HG03025 (cell line): ENCODE data around the gene PDZRN3.

ENCODE experiments used
- ATAC-seq: cut with Tn5 transposase; IDR thresholded peaks from one replicate; pipeline ENCODE4 v1.9.1; 2021; ENCODE audit warnings: mild to moderate bottlenecking, moderate library complexity; ENCODE audit not compliant: unreplicated experiment, low FRiP score

PDZRN3 gene

GRCh38 chr3:73624821-73625665 lies at the start of gene PDZRN3:
PDZRN3 (minus strand) TSS chr3:73624941.
- no peak for ATAC-seq

- no peak for ATAC-seq
Measured at GRCh38 chr3:73674280-73674679, 49.5 kb upstream of the PDZRN3 start.

GRCh38 chr3:73669260-73669659 lies 44.5 kb upstream of the PDZRN3 start:
- no peak for ATAC-seq

DNA sequence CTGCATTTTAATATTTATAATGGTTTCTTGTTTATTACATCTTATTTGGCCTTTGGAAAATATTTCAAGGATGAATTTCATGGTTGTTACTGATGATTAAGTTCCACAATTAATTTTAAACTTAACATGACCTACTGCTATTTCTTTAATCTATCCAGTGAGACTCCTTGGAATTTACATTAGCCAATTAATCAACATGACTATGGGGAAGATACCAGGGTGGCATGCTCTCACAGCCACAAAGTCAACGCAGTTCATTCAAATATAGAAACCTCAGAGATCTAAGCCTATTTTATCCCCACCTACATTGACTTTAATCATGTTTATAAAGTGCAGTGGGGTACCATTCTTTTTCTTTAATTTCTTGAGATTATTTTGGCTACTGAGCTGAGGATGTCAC lies 43.6 kb upstream of the PDZRN3 start:
- no peak for ATAC-seq

GRCh38 chr3:73667889-73668288 lies 43.1 kb upstream of the PDZRN3 start:
- ATAC-seq, result no peak

GRCh38 chr3:73665286-73665685 lies 40.5 kb upstream of the PDZRN3 start:
- no peak for ATAC-seq

- no peak for ATAC-seq
Measured at GRCh38 chr3:73664389-73664788, 39.6 kb upstream of the PDZRN3 start.

GRCh38 chr3:73663495-73663894 lies 38.8 kb upstream of the PDZRN3 start:
- no peak for ATAC-seq

DNA sequence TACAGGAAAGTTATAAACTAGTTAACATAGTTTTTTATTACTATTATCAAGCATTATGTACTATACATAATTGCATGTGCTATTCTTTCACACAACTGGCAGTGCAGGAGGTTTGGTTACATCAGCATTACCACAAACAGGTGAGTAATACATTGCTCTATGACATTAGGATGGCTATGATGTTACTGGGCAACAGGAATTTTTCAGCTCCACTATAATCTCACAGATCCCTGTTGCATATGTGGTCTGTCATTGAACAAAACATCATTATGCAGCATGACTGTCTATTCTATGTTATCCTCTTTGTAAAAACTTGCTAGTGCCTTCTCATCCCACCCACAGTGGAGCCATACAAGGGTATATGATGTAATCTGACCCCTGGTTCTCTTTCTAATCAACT lies 36.5 kb upstream of the PDZRN3 start:
- ATAC-seq, result no peak

GRCh38 chr3:73658227-73658626 lies 33.5 kb upstream of the PDZRN3 start:
- ATAC-seq, result no peak

DNA sequence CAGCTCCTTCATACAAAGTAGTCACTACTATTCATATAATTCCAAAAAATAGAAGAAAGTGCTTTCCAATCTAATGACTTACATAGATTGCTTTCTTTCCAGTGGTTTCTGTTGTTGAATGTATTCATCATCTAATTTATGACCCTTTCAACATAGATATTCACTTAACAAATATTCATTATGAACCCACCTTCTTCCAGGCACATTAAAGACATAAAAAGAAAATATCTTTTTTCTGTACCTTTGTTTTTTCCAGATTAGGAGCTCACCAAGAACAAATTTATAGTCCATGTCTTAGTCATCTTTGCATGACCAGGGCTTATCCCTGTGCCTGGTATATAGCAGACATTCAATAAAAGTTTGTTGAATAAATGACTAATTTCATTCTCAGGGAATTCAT lies 32.4 kb upstream of the PDZRN3 start:
- ATAC-seq, result no peak

GRCh38 chr3:73656241-73656890 lies 31.6 kb upstream of the PDZRN3 start:
- ATAC-seq, result no peak

GRCh38 chr3:73655197-73655596 lies 30.5 kb upstream of the PDZRN3 start:
- ATAC-seq, result no peak

DNA sequence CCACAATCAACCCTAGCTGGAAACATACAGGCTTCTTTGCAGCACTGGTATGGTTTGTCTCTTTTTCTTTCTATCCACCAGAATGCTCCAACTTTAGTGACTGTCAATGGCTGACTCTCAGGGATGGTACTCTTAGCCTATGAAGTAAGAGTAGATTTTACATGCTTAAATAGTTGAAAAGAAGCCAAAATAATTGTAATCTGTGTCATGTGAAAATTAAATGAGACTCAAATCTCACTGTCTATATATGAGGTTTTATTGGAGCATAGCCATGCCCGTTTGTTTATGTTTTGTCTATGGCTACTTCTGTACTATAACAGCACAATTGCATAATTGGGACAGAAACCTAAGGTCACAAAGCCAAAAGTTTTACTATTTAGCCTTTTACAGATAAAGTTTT lies 29.1 kb upstream of the PDZRN3 start:
- ATAC-seq, result no peak

DNA sequence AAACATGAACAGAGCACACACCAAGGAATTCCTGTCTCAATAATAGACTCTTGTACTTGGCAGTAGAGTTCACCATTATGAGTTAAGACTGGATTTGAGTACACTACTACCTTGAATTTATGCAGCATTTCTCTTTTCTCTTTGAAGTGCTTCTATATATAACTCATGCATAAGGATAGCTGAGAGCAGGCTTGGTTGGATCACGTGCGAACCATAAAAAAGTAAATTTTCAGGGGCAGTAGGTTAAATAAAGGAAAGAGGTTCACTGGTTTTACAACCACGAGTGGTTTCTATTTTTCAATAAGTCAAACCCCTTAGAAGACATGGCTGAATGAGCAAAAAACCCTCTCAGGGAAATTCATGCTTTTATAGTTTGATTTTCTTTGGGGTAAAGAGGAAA lies 28.6 kb upstream of the PDZRN3 start:
- no peak for ATAC-seq

GRCh38 chr3:73652896-73653295 lies 28.2 kb upstream of the PDZRN3 start:
- ATAC-seq, result no peak

DNA sequence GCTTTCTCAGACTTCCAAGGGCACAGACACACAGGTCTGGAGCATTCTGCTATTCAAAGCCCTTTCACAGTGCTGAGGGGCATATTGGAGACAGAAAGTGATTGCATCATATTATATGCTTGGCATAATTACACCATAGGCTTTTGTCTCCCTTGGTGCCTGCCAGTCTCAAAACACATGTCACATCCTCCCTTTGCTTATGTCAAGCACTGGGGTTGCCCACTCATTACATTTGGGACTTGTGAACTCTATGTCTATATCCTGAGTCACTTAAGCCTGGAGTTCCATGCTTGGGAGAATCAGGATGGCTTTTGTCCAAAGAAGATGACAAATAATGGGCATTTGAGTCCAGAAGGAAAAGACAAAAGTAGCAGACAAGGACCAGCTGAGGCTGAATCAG lies 12.3 kb upstream of the PDZRN3 start:
- no peak for ATAC-seq

- no peak for ATAC-seq
Measured at GRCh38 chr3:73635254-73635653, 10.5 kb upstream of the PDZRN3 start.

DNA sequence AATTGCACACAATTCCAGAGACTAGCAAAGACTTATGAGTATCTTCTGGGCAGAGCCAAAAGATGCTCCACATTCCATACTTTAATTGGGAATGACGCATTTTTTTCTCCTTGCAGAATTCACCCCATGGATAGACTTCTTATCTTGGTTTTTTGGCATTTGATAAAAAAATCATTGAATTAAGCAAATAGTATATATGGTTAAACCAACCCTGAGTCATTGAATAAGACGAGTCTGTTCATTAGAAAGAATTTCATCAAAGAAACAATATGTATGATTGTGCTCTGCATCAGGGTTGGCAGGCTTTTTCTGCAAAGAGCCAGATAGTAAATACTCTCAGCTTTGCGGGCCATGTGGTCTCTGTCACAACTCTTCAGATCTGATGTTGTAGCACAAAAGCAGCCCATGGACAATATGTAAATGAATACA lies 9.2 kb upstream of the PDZRN3 start:
- no peak for ATAC-seq

DNA sequence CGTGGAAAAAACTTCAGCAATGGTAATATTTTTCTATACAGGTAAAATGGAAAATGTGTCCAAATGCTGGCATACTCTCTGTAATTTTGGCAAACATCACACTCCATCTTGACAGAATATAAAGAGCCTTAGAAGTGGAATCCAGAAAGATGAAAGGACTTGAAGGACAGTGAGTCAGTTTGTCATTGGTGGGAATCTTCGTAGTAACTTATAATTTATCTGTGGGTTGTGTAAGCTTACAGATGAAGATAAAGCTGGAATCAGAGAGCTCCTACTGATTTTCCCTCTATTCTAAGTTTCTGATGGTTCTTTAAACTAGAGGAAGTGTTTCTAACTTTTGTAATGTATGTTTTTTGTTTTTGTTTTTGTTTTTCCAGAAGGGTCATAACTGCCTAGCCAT lies 8.7 kb upstream of the PDZRN3 start:
- ATAC-seq, result no peak

DNA sequence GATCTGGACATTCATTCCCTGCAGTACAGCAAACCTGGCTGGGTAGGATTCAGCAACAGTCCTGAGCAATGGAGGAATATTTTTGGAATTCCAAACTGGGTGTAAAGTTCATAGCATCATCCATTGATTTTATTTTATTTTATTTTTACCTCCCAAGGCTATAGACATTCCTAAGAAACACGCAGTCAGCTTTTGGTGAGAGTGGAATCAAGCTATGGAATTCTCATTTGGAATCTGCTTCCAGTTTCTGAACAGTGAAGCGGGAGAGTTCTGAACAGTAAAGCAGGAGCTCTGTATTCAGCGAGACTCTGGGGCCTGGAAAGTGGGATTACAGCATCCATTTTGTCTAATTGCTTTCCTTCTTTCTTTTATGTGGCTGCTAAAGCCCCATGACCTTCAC lies 1.4 kb upstream of the PDZRN3 start:
- ATAC-seq, result no peak
